ENCODE results near the gene GPR162. TPM values are rescaled to one million over a fixed set of nuclear protein-coding genes. Genes with fewer than 3 reads are reported as not detected.

Gene GPR162
- total and polyA plus RNA-seq, 4 donors = 0.59 to 2.4 (median 1.7) TPM

GRCh38 chr12:6827437-6827911 lies 5.9 kb downstream of the GPR162 start:
- Histone ChIP-seq H3K36me3 (ENCODE audit: control insufficient read depth in 4 of 4, insufficient read depth in 3 of 4, low read depth in 1 of 4, low read length in 3 of 4) (no peaks in the 10 kb centered on the region), H3K9ac (ENCODE audit: low read depth in 1 of 2, low read length in 2 of 2) (no peak overlapping the region), H3K4me3 (ENCODE audit: low read depth in 1 of 3, low read length in 3 of 3) (no peak overlapping the region), H3K27ac (ENCODE audit: low read depth in 1 of 2, low read length in 2 of 2) (no peak overlapping the region), H3K27me3 (ENCODE audit: control insufficient read depth in 4 of 4, insufficient read depth in 4 of 4, low read length in 3 of 4) (peaks cover 0 to 2% (median 0%) of the 10 kb centered on the region in 4 donors), H3K9me3 (ENCODE audit: control insufficient read depth in 4 of 4, low read length in 3 of 4) (no peaks in the 10 kb centered on the region), H3K4me1 (ENCODE audit: control insufficient read depth in 4 of 4, insufficient read depth in 4 of 4, low read length in 3 of 4) (peaks cover 5 to 18% (median 12%) of the 10 kb centered on the region in 4 donors)
- DNase-seq (ENCODE audit: low spot score) = no peak
- WGBS = 22% methylated on average over 8 of the region's 8 CpGs
- TF ChIP-seq GABPA (IDR thresholded peaks at IDR 0.05 in 1 of 2, conservative IDR thresholded peaks at IDR 0.05 in 1 of 2) (no peak), ATF3 (IDR thresholded peaks at IDR 0.05) (no peak), JUND (IDR thresholded peaks at IDR 0.05) (no peak), SP1 (IDR thresholded peaks at IDR 0.05) (no peak), EGR1 (IDR thresholded peaks at IDR 0.05; ENCODE audit: low read depth in 2 of 2) (no peak)

GRCh38 chr12:6827982-6828780 lies 6.6 kb downstream of the GPR162 start, which contains the start of gene P3H3:
TSS of gene P3H3 (plus strand) at chr12:6828407. CDS start at chr12:6828441, 34 bp downstream.
- no peak for DNase-seq (ENCODE audit: low spot score)
- Histone ChIP-seq H3K27ac (ENCODE audit: low read depth in 1 of 2, low read length in 2 of 2) (no peak within 1 kb of the TSS), H3K4me3 (ENCODE audit: low read depth in 1 of 3, low read length in 3 of 3) (peak within 1 kb of the TSS in 2 of 3 donors; percentile 53 to 62), H3K36me3 (ENCODE audit: control insufficient read depth in 4 of 4, insufficient read depth in 3 of 4, low read depth in 1 of 4, low read length in 3 of 4) (no peaks in the 10 kb centered on the region), H3K9ac (ENCODE audit: low read depth in 1 of 2, low read length in 2 of 2) (no peak within 1 kb of the TSS), H3K27me3 (ENCODE audit: control insufficient read depth in 4 of 4, insufficient read depth in 4 of 4, low read length in 3 of 4) (peaks cover 0 to 2% (median 0%) of the 10 kb centered on the region in 4 donors), H3K9me3 (ENCODE audit: control insufficient read depth in 4 of 4, low read length in 3 of 4) (no peaks in the 10 kb centered on the region), H3K4me1 (ENCODE audit: control insufficient read depth in 4 of 4, insufficient read depth in 4 of 4, low read length in 3 of 4) (peaks cover 5 to 18% (median 12%) of the 10 kb centered on the region in 4 donors)
- WGBS = 2% methylated on average over 60 of the region's 60 CpGs
- TF ChIP-seq SP1 (IDR thresholded peaks at IDR 0.05) = no peak
- TF ChIP-seq ATF3 (IDR thresholded peaks at IDR 0.05) = no peak
- no peak for TF ChIP-seq HNF4G (IDR thresholded peaks at IDR 0.05)
- TF ChIP-seq, protein P1, sequence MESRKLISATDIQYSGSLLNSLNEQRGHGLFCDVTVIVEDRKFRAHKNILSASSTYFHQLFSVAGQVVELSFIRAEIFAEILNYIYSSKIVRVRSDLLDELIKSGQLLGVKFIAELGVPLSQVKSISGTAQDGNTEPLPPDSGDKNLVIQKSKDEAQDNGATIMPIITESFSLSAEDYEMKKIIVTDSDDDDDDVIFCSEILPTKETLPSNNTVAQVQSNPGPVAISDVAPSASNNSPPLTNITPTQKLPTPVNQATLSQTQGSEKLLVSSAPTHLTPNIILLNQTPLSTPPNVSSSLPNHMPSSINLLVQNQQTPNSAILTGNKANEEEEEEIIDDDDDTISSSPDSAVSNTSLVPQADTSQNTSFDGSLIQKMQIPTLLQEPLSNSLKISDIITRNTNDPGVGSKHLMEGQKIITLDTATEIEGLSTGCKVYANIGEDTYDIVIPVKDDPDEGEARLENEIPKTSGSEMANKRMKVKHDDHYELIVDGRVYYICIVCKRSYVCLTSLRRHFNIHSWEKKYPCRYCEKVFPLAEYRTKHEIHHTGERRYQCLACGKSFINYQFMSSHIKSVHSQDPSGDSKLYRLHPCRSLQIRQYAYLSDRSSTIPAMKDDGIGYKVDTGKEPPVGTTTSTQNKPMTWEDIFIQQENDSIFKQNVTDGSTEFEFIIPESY (IDR thresholded peaks at IDR 0.05) = no peak
- TF ChIP-seq MAX (IDR thresholded peaks at IDR 0.05) = no peak
- TF ChIP-seq TAF1 (conservative IDR thresholded peaks at IDR 0.05) = no peak
- TF ChIP-seq, protein P2, sequence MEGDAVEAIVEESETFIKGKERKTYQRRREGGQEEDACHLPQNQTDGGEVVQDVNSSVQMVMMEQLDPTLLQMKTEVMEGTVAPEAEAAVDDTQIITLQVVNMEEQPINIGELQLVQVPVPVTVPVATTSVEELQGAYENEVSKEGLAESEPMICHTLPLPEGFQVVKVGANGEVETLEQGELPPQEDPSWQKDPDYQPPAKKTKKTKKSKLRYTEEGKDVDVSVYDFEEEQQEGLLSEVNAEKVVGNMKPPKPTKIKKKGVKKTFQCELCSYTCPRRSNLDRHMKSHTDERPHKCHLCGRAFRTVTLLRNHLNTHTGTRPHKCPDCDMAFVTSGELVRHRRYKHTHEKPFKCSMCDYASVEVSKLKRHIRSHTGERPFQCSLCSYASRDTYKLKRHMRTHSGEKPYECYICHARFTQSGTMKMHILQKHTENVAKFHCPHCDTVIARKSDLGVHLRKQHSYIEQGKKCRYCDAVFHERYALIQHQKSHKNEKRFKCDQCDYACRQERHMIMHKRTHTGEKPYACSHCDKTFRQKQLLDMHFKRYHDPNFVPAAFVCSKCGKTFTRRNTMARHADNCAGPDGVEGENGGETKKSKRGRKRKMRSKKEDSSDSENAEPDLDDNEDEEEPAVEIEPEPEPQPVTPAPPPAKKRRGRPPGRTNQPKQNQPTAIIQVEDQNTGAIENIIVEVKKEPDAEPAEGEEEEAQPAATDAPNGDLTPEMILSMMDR (IDR thresholded peaks at IDR 0.05; ENCODE audit: low read depth, low read length, missing input control) = no peak
- TF ChIP-seq, protein P3, sequence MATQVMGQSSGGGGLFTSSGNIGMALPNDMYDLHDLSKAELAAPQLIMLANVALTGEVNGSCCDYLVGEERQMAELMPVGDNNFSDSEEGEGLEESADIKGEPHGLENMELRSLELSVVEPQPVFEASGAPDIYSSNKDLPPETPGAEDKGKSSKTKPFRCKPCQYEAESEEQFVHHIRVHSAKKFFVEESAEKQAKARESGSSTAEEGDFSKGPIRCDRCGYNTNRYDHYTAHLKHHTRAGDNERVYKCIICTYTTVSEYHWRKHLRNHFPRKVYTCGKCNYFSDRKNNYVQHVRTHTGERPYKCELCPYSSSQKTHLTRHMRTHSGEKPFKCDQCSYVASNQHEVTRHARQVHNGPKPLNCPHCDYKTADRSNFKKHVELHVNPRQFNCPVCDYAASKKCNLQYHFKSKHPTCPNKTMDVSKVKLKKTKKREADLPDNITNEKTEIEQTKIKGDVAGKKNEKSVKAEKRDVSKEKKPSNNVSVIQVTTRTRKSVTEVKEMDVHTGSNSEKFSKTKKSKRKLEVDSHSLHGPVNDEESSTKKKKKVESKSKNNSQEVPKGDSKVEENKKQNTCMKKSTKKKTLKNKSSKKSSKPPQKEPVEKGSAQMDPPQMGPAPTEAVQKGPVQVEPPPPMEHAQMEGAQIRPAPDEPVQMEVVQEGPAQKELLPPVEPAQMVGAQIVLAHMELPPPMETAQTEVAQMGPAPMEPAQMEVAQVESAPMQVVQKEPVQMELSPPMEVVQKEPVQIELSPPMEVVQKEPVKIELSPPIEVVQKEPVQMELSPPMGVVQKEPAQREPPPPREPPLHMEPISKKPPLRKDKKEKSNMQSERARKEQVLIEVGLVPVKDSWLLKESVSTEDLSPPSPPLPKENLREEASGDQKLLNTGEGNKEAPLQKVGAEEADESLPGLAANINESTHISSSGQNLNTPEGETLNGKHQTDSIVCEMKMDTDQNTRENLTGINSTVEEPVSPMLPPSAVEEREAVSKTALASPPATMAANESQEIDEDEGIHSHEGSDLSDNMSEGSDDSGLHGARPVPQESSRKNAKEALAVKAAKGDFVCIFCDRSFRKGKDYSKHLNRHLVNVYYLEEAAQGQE (IDR thresholded peaks at IDR 0.05) = no peak
- TF ChIP-seq EGR1 (IDR thresholded peaks at IDR 0.05; ENCODE audit: low read depth in 2 of 2) = no peak
- TF ChIP-seq FOXA2 (IDR thresholded peaks at IDR 0.05) = no peak
- no peak for TF ChIP-seq HNF4A (conservative IDR thresholded peaks at IDR 0.05)
- TF ChIP-seq FOXA1 (IDR thresholded peaks at IDR 0.05) = no peak
- no peak for TF ChIP-seq JUND (IDR thresholded peaks at IDR 0.05)
- TF ChIP-seq RAD21 (IDR thresholded peaks at IDR 0.05) = no peak
- TF ChIP-seq YY1 (IDR thresholded peaks at IDR 0.05) = no peak
- TF ChIP-seq NR2F2 (IDR thresholded peaks at IDR 0.05) = no peak
- no peak for TF ChIP-seq RXRA (IDR thresholded peaks at IDR 0.05)
